Prostate gland (tissue), 2 donors: ENCODE results near the gene RAB36. TPM values are rescaled to one million over a fixed set of nuclear protein-coding genes. Genes with fewer than 3 reads are reported as not detected.

Experiments
- DNase-seq: peaks from one replicate; pipeline ENCODE4 v3.0.0-alpha.2; 2019; ENCODE audit warnings: low spot score
- H3K27ac ChIP-seq, 2 donors: fragments of 200-600 bp; sonication (generic); 2 replicates each; pipeline ENCODE4 v1.5.1; 2017 to 2019
- H3K27me3 ChIP-seq: fragments of 200-600 bp; sonication (generic); replicated peaks from 2 replicates; pipeline ENCODE4 v1.5.1; 2019; ENCODE audit not compliant: insufficient read depth
- H3K36me3 ChIP-seq, 2 donors: fragments of 200-600 bp; sonication (generic); 1 replicate in 1 of 2; 2 replicates in 1 of 2; pipeline versions ENCODE4 v1.5.1 to v1.8.1; 2017 to 2019
- H3K4me1 ChIP-seq: fragments of 200-600 bp; sonication (generic); replicated peaks from 2 replicates; pipeline ENCODE4 v1.5.1; 2019
- H3K4me3 ChIP-seq, 2 donors: fragments of 200-600 bp; sonication (generic); 2 replicates each; pipeline ENCODE4 v1.5.1; 2017 to 2019
- H3K9me3 ChIP-seq: fragments of 200-600 bp; sonication (generic); 2 replicates; pipeline ENCODE4 v1.5.1; 2017
- POLR2A ChIP-seq: fragments of 450-650 bp; IDR thresholded peaks from one replicate; pipeline ENCODE4 v1.6.1; 2016; ENCODE audit warnings: antibody characterized with exemption, mild to moderate bottlenecking
- POLR2AphosphoS5 ChIP-seq: sonication (generic); formaldehyde crosslinking; IDR thresholded peaks from one replicate; pipeline ENCODE4 v1.6.1; 2017; ENCODE audit warnings: antibody characterized with exemption
- WGBS: methylation state at CpG from one replicate; pipeline ENCODE4 v1.1.5; 2018; 5-methylcytosine and 5-hydroxymethylcytosine counted together
- intact Hi-C: fragments of 100-400 bp; cut with DNase I; formaldehyde crosslinking; loops from one replicate; pipeline ENCODE4 v1.14.2; 2022
- total RNA-seq, 2 donors: library from RNA; depleted of rRNA; stranded (reverse); fragments of >200 nt; gene quantifications; one replicate each; pipeline ENCODE4 v1.1.0, GENCODE V29; 2016
- TF ChIP-seq, protein P1 (sequence below), 4 experiments: fragments of 200-600 bp in 2 of 4; fragments of 450-650 bp in 2 of 4; sonication (generic) in 2 of 4; IDR thresholded peaks; 1 replicate in 3 of 4; 2 replicates in 1 of 4; pipeline ENCODE4 v1.5.1; 2016 to 2019; ENCODE audit warnings: antibody characterized with exemption in 4 of 4, mild to moderate bottlenecking in 2 of 4, moderate library complexity in 2 of 4

Gene RAB36
- total RNA-seq, 2 donors from 2014 or later = 4.1 to 12.7 TPM

DNA sequence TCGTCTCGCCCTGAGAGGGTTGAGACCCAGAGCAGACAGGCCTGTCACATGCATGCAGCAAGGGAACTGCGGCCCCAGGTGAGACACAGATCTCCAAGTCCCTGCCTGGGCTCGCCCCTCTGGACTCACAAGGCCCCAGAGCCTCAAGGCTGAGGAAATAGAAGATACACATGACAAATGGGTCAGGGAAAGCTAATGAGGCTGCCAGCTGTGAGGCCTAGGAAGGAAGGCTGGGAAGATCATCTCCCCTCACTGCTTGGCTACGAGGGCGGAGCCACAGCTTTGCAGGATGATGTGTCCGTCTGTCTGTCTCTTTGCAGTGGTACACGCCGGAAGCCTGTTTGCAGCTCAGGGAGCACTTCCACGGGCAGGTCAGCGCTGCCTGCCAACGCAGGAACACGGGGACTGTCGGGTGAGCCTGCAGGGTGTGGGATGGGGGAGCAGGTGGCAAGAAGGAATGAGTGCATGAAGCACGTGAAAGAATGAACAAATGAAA, 4.5 kb downstream of the RAB36 start:
- peaks cover 21% of the 10 kb centered on the region for H3K4me1 ChIP-seq
- no peaks in the 10 kb centered on the region for H3K9me3 ChIP-seq
- no peak overlapping the region for H3K4me3 ChIP-seq
- DNase-seq = no peak
- no peak overlapping the region for H3K27ac ChIP-seq
- WGBS = 62% methylated on average over 15 of the region's 15 CpGs
- H3K27me3 ChIP-seq = no peaks in the 10 kb centered on the region
- intact Hi-C loops = no loop called here
- TF ChIP-seq, protein P1, sequence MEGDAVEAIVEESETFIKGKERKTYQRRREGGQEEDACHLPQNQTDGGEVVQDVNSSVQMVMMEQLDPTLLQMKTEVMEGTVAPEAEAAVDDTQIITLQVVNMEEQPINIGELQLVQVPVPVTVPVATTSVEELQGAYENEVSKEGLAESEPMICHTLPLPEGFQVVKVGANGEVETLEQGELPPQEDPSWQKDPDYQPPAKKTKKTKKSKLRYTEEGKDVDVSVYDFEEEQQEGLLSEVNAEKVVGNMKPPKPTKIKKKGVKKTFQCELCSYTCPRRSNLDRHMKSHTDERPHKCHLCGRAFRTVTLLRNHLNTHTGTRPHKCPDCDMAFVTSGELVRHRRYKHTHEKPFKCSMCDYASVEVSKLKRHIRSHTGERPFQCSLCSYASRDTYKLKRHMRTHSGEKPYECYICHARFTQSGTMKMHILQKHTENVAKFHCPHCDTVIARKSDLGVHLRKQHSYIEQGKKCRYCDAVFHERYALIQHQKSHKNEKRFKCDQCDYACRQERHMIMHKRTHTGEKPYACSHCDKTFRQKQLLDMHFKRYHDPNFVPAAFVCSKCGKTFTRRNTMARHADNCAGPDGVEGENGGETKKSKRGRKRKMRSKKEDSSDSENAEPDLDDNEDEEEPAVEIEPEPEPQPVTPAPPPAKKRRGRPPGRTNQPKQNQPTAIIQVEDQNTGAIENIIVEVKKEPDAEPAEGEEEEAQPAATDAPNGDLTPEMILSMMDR (IDR thresholded peaks at IDR 0.05) = no peak
- TF ChIP-seq POLR2AphosphoS5 = no peak
- TF ChIP-seq POLR2A = no peak
- no peaks in the 10 kb centered on the region for H3K36me3 ChIP-seq

DNA sequence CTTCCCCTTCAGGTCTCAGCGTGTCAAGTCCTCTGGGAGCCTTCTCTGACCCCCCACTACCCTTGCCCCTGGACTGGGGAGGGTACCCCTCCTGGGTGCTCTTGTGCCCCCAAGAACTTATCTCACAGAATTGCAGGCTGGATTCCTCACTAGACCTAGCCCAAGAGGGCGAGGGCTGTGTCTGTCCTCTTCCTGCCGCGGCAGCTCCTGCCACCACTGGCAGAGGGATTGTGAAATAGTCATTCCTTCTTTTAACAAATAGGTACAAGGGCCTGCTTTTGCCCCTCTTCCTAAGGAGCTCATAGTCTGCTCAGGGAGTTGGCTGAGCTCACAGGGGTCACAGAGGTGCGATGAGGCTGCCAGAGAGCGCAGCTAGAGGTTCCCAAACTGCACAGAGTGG, 5.5 kb downstream of the RAB36 start:
- peaks cover 20% of the 10 kb centered on the region for H3K4me1 ChIP-seq
- no peak for DNase-seq
- H3K9me3 ChIP-seq = no peaks in the 10 kb centered on the region
- 94% methylated on average over 6 of the region's 6 CpGs for WGBS
- H3K36me3 ChIP-seq = no peaks in the 10 kb centered on the region
- no peak for TF ChIP-seq POLR2A
- TF ChIP-seq POLR2AphosphoS5 = no peak
- TF ChIP-seq, protein P1 (IDR thresholded peaks at IDR 0.05) = no peak
- intact Hi-C loops = no loop called here
- no peak overlapping the region for H3K4me3 ChIP-seq
- no peaks in the 10 kb centered on the region for H3K27me3 ChIP-seq
- no peak overlapping the region for H3K27ac ChIP-seq

GRCh38 chr22:23151827-23152226, 6.5 kb downstream of the RAB36 start:
- no peak for TF ChIP-seq POLR2AphosphoS5
- TF ChIP-seq, protein P1 (IDR thresholded peaks at IDR 0.05) = no peak
- TF ChIP-seq POLR2A = no peak
- H3K27me3 ChIP-seq = no peaks in the 10 kb centered on the region
- H3K27ac ChIP-seq = no peak overlapping the region
- H3K36me3 ChIP-seq = no peaks in the 10 kb centered on the region
- H3K4me3 ChIP-seq = no peak overlapping the region
- WGBS = 93% methylated on average over 16 of the region's 16 CpGs
- no peaks in the 10 kb centered on the region for H3K9me3 ChIP-seq
- intact Hi-C loops = no loop called here
- DNase-seq = no peak
- H3K4me1 ChIP-seq = peaks cover 19% of the 10 kb centered on the region

DNA sequence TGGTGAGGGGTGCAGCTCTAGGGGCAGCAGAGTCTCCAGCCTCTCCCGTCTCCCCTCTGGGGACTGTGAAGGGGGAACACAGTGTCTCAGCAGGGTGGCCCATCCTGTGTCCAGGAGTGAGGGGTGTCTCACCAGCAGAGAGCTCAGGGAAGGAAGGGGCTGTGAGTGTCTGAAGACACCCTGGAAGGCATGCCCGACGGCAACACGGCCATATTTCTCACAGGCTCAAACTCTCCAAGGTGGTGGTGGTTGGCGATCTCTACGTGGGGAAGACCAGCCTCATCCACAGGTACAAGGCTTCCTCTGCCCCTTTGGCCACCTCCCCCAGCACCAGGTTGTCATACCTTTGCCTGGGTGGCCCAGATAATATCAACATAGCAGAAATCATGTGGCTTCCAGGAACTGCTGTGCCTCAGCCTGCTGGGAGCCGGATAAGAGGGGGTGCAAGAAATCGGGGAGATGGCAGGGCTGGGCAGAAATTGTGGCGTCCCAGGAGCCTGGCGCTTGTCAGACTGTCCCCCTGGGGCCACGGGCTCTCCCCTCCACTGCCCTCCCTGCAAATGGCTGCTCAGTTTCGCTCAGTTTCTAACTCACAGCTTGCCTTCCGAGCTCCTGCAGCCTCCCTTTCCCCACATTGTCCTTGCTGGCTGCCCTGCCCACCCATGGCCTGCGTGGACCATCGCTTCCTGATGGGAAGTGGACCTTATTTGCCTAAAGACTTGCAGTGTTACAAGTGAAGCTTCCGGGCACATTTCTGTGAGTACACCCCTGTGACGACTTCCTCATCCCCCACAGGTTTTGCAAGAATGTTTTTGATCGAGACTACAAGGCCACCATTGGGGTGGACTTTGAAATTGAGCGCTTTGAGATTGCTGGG, 7.2 kb downstream of the RAB36 start:
- Histone ChIP-seq H3K27ac (no peak overlapping the region), H3K36me3 (no peaks in the 10 kb centered on the region)

More for the DNA sequence above, 7.2 kb downstream of the RAB36 start:
- Histone ChIP-seq H3K27me3 (no peaks in the 10 kb centered on the region), H3K9me3 (no peaks in the 10 kb centered on the region), H3K4me1 (peaks cover 12% of the 10 kb centered on the region), H3K4me3 (no peak overlapping the region)
- DNase-seq = no peak
- WGBS = 90% methylated on average over 19 of the region's 19 CpGs
- TF ChIP-seq, protein P1 (IDR thresholded peaks at IDR 0.05) = no peak
- no peak for TF ChIP-seq POLR2A
- TF ChIP-seq POLR2AphosphoS5 = no peak
- intact Hi-C loops = no loop called here
